Activated B cell treated with CpG ODN at 0.5 μM for 24 hours (primary cell): ENCODE measurements around the gene IRAK2. TPM values are rescaled to one million over a fixed set of nuclear protein-coding genes. Genes with fewer than 3 reads are reported as not detected.

Source experiments
- ATAC-seq: fragments of 200-7000 bp; cut with Tn5 transposase; one replicate; pipeline ENCODE4 v1.10.0; 2021; ENCODE audit warnings: low read depth, mild to moderate bottlenecking, moderate library complexity
- CTCF ChIA-PET: fragments of 350-600 bp; sonication (Branson Sonifier 250); formaldehyde crosslinking; loops from one replicate; lab custom pipeline; 2021; ENCODE audit warnings: antibody characterized with exemption; lab: Charles Lee
- POLR2A ChIA-PET: fragments of 350-600 bp; sonication (Branson Sonifier 250); formaldehyde crosslinking; loops from one replicate; lab custom pipeline; 2021; ENCODE audit warnings: antibody characterized with exemption; lab: Charles Lee
- DNase-seq: peaks from one replicate; pipeline ENCODE4 v3.0.0; 2022
- H3K27ac Mint-ChIP-seq: one replicate; pipeline ENCODE4 v1.8.0; 2020; ENCODE audit warnings: mixed read lengths
- H3K27me3 Mint-ChIP-seq: one replicate; pipeline ENCODE4 v1.8.0; 2021; ENCODE audit warnings: mixed read lengths
- H3K36me3 Mint-ChIP-seq: one replicate; pipeline ENCODE4 v1.8.0; 2021; ENCODE audit warnings: low read depth, mixed read lengths
- H3K4me1 Mint-ChIP-seq: one replicate; pipeline ENCODE4 v1.8.0; 2021; ENCODE audit warnings: mixed read lengths
- H3K4me3 Mint-ChIP-seq: one replicate; pipeline ENCODE4 v1.8.0; 2020; ENCODE audit warnings: mild to moderate bottlenecking, mixed read lengths
- H3K9me3 Mint-ChIP-seq: one replicate; pipeline ENCODE4 v1.8.0; 2020; ENCODE audit warnings: mixed read lengths
- CTCF ChIP-seq: fragments of 200-600 bp; IDR thresholded peaks from one replicate; pipeline ENCODE4 v1.8.0; 2022; ENCODE audit warnings: antibody characterized with exemption, mild to moderate bottlenecking
- intact Hi-C: fragments of 100-400 bp; cut with micrococcal nuclease; formaldehyde crosslinking; loops from one replicate; pipeline ENCODE4 v1.15.1; 2024
- total RNA-seq: library from RNA; stranded (reverse); gene quantifications from 2 replicates; pipeline ENCODE4 v1.2.3, GENCODE V29; 2022

The IRAK2 gene
- total RNA-seq, 1 donor from 2014 or later, result 8.6 TPM

GRCh38 chr3:10166213-10166604 lies 1.5 kb downstream of the IRAK2 start:
- no peak for ATAC-seq
- no peak for DNase-seq
- H3K27ac Mint-ChIP-seq, result no peak overlapping the region
- no peaks in the 10 kb centered on the region for H3K27me3 Mint-ChIP-seq
- H3K9me3 Mint-ChIP-seq, result peaks cover 7% of the 10 kb centered on the region
- peaks cover 18% of the 10 kb centered on the region for H3K36me3 Mint-ChIP-seq
- CTCF ChIA-PET, result interaction anchor here (1.6 to 2.8 kb wide), 2 partner anchors 26 to 54 kb away, joined by 3 to 9 read pairs; no protein-coding TSS in a partner anchor
- POLR2A ChIA-PET, result interaction anchor here (0.7 to 3.4 kb wide), 6 partner anchors 13 to 233 kb away, joined by 3 to 15 read pairs (median 4); partner anchors contain the start of gene VHL
- no peak for TF ChIP-seq CTCF
- intact Hi-C loops, result no loop called here
- peak overlapping the region; percentile 86 for H3K4me3 Mint-ChIP-seq
- peaks cover 51% of the 10 kb centered on the region for H3K4me1 Mint-ChIP-seq

DNA sequence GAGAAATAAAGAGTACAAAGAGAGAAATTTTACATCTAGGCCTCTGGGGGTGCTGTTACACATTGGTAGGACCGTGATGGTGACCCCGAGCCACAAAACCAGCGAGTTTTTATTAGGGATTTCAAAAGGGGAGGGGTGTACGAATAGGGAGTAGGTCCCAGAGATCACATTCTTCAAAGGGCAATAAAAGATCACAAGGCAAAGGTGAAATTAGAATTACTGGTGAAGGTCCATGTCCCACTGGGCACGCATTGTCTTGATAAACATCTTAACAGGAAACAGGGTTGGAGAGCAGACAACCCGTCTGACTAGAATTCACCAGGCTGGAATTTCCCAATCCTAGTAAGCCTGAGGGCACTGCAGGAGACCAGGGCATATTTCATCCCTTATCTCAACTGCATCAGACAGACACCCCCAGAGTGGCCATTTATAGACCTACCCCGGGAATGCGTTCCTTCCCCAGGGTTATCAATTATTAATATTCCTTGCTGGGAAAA lies 4.3 kb downstream of the IRAK2 start:
- H3K27ac Mint-ChIP-seq, result no peak overlapping the region
- H3K4me1 Mint-ChIP-seq, result peaks cover 62% of the 10 kb centered on the region
- no peak for DNase-seq
- intact Hi-C loops, result no loop called here
- peaks cover 20% of the 10 kb centered on the region for H3K36me3 Mint-ChIP-seq
- peaks cover 7% of the 10 kb centered on the region for H3K9me3 Mint-ChIP-seq
- CTCF ChIA-PET, result no interaction called here
- POLR2A ChIA-PET, result no interaction called here
- no peak for TF ChIP-seq CTCF
- H3K27me3 Mint-ChIP-seq, result no peaks in the 10 kb centered on the region
- no peak for ATAC-seq
- no peak overlapping the region for H3K4me3 Mint-ChIP-seq

DNA sequence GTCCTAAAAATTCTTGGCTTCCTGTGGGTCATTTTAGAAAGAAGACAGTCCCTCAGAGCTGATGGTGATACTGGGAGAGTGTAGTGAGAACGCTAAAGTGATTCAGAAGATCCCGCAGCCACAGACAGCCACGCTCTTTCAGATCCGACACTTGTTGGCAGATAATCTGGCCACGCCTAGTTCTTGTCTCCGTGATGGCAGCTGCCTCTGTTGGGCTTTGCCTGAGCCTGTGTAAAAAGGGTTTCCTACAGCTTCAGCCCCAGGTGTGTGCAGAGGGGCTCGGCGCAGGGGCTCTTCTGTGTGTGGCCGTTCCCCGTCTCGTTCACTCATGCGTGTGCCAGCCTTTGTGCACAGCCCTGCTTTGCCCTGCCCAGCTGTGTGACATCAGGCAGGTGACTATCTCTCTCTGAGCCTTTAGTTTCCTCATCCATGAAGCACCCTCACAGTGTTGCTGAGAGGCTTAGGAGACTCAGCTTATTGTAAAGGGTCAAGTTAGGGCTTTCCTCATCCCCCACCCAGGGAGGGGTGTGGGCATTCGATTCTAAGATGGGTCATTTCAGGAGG lies 6.3 kb downstream of the IRAK2 start:
- intact Hi-C loops, result no loop called here
- Mint-ChIP-seq H3K9me3 (peaks cover 7% of the 10 kb centered on the region), H3K27me3 (no peaks in the 10 kb centered on the region), H3K4me1 (peaks cover 56% of the 10 kb centered on the region), H3K27ac (peak overlapping the region; percentile 41), H3K36me3 (peaks cover 23% of the 10 kb centered on the region), H3K4me3 (no peak overlapping the region)
- no peak for TF ChIP-seq CTCF
- ATAC-seq (peak; percentile 38), DNase-seq (no peak)
- ChIA-PET CTCF (interaction anchor here (0.7 kb wide), 1 partner anchor 28 kb away, joined by 4 read pairs; no protein-coding TSS in a partner anchor), POLR2A (interaction anchor here (0.6 to 1.3 kb wide), 8 partner anchors 8 to 50 kb away, joined by 3 to 10 read pairs (median 3); no protein-coding TSS in a partner anchor)

- intact Hi-C loops, result no loop called here
- TF ChIP-seq CTCF, result no peak
- ATAC-seq, result no peak
- POLR2A ChIA-PET, result interaction anchor here (0.7 to 2.3 kb wide), 7 partner anchors 8 to 32 kb away, joined by 3 to 10 read pairs (median 4); partner anchors contain the start of genes IRAK2 and VHL
- Mint-ChIP-seq H3K27ac (peak overlapping the region; percentile 70), H3K36me3 (peaks cover 23% of the 10 kb centered on the region), H3K27me3 (no peaks in the 10 kb centered on the region), H3K9me3 (peaks cover 7% of the 10 kb centered on the region), H3K4me1 (peaks cover 40% of the 10 kb centered on the region), H3K4me3 (no peak overlapping the region)
- no peak for DNase-seq
- CTCF ChIA-PET, result no interaction called here
Measured at GRCh38 chr3:10173095-10173925, 8.6 kb downstream of the IRAK2 start.
